Natural killer cell (primary cell): ENCODE results near the gene TPBGL. TPM values are rescaled to one million over a fixed set of nuclear protein-coding genes. Genes with fewer than 3 reads are reported as not detected.

ENCODE experiments used
- ATAC-seq, 3 donors: fragments of 150-1000 bp in 2 of 3; fragments of 200-7000 bp in 1 of 3; cut with Tn5 transposase; 1 replicate in 1 of 3; 2 replicates in 2 of 3; pipeline ENCODE4 v1.10.0; 2021; ENCODE audit warnings: mild to moderate bottlenecking in 2 of 3, moderate library complexity in 2 of 3
- DNase-seq, 2 donors: peaks; one replicate each; pipeline versions ENCODE4 v3.0.0 to v3.0.0-alpha.2; 2013 to 2021; ENCODE audit warnings: mixed read lengths in 1 of 2
- H3K27ac ChIP-seq: one replicate; pipeline ENCODE4 v1.5.1; 2013; ENCODE audit warnings: mild to moderate bottlenecking, low read length
- H3K27me3 ChIP-seq: one replicate; pipeline ENCODE4 v1.6.1; 2013; ENCODE audit warnings: low read length; ENCODE audit not compliant: control insufficient read depth, insufficient read depth
- H3K36me3 ChIP-seq: one replicate; pipeline ENCODE4 v1.6.1; 2013; ENCODE audit warnings: low read length; ENCODE audit not compliant: control insufficient read depth, insufficient read depth
- H3K4me1 ChIP-seq: one replicate; pipeline ENCODE4 v1.6.1; 2013; ENCODE audit warnings: low read length; ENCODE audit not compliant: control insufficient read depth, insufficient read depth
- H3K4me3 ChIP-seq: one replicate; pipeline ENCODE4 v1.5.1; 2013; ENCODE audit warnings: low read length
- H3K9me3 ChIP-seq: one replicate; pipeline ENCODE4 v1.6.1; 2013; ENCODE audit warnings: low read length; ENCODE audit not compliant: control insufficient read depth, insufficient read depth
- H3K27ac Mint-ChIP-seq, 2 donors: one replicate each; pipeline ENCODE4 v1.8.0; 2022; ENCODE audit warnings: mild to moderate bottlenecking in 2 of 2, mixed read lengths in 2 of 2, moderate library complexity in 1 of 2
- H3K27me3 Mint-ChIP-seq, 2 donors: one replicate each; pipeline ENCODE4 v1.8.0; 2022; ENCODE audit warnings: low read depth in 2 of 2, mixed read lengths in 2 of 2
- H3K36me3 Mint-ChIP-seq: one replicate; pipeline ENCODE4 v1.8.0; 2022; ENCODE audit warnings: mixed read lengths
- H3K4me1 Mint-ChIP-seq, 2 donors: one replicate each; pipeline ENCODE4 v1.8.0; 2022; ENCODE audit warnings: mixed read lengths in 2 of 2
- H3K4me3 Mint-ChIP-seq: one replicate; pipeline ENCODE4 v1.8.0; 2022; ENCODE audit warnings: mild to moderate bottlenecking, moderate library complexity, mixed read lengths
- H3K9me3 Mint-ChIP-seq, 2 donors: one replicate each; pipeline ENCODE4 v1.8.0; 2022; ENCODE audit warnings: mixed read lengths in 2 of 2
- CTCF ChIP-seq: fragments of 200-600 bp; IDR thresholded peaks from one replicate; pipeline ENCODE4 v1.8.0; 2022; ENCODE audit warnings: antibody characterized with exemption
- WGBS: methylation state at CpG from one replicate; pipeline ENCODE4 v1.1.7; 2013; ENCODE audit warnings: missing lambda C conversion rate; ENCODE audit not compliant: insufficient coverage; 5-methylcytosine and 5-hydroxymethylcytosine counted together
- intact Hi-C: fragments of 100-400 bp; cut with micrococcal nuclease; formaldehyde crosslinking; loops from one replicate; pipeline ENCODE4 v1.14.2; 2022
- total RNA-seq, 4 donors: library from RNA; stranded (reverse); fragments of 120-200 nt in 1 of 4; gene quantifications; one replicate each; pipeline versions ENCODE4 v1.2.3 to v1.2.4, GENCODE V29; 2013 to 2022

TPBGL gene
- total RNA-seq, 3 donors from 2014 or later (not counting 1 experiment from before 2014, with no cell fraction given), result 0.34 to 0.75 (median 0.45) TPM

DNA sequence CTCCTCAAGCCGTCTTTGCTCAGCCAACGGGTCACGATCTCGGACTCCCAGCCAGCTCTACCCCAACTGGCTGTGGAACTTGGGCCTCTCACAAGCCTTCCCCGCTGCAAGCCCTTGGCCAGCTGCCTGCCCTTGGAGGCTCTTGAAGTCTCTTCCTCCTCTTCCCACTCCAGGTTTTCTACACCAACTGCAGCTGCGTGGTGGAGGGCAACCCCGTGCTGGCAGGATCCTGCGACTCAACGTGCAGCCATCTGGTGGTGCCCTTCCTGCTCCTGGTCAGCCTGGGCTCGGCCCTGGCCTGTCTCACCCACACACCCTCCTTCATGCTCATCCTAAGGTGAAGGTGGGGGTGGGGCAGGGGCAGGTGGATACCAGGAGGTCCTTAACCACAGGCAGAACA, 40.5 kb upstream of the TPBGL start:
- ATAC-seq, result no peak
- H3K36me3 ChIP-seq, result no peaks in the 10 kb centered on the region
- H3K27ac ChIP-seq, result no peak overlapping the region
- no peaks in the 10 kb centered on the region for H3K9me3 ChIP-seq
- no peak overlapping the region for H3K27ac Mint-ChIP-seq
- intact Hi-C loops, result no loop called here
- no peaks in the 10 kb centered on the region for H3K9me3 Mint-ChIP-seq
- TF ChIP-seq CTCF, result no peak
- no peak overlapping the region for H3K4me3 Mint-ChIP-seq
- 87% methylated on average over 9 of the region's 10 CpGs for WGBS
- no peak for DNase-seq
- H3K27me3 Mint-ChIP-seq, result peaks cover 3 to 6% of the 10 kb centered on the region in 2 donors
- H3K36me3 Mint-ChIP-seq, result no peaks in the 10 kb centered on the region
- no peaks in the 10 kb centered on the region for H3K4me1 ChIP-seq
- H3K4me1 Mint-ChIP-seq, result no peaks in the 10 kb centered on the region
- H3K4me3 ChIP-seq, result no peak overlapping the region
- no peaks in the 10 kb centered on the region for H3K27me3 ChIP-seq

- Histone ChIP-seq H3K4me1 (no peaks in the 10 kb centered on the region), H3K4me3 (no peak overlapping the region), H3K9me3 (no peaks in the 10 kb centered on the region), H3K27me3 (no peaks in the 10 kb centered on the region), H3K36me3 (no peaks in the 10 kb centered on the region), H3K27ac (no peak overlapping the region)
- DNase-seq (no peak), ATAC-seq (no peak)
- no peak for TF ChIP-seq CTCF
- Mint-ChIP-seq H3K27ac (no peak overlapping the region), H3K36me3 (no peaks in the 10 kb centered on the region), H3K9me3 (no peaks in the 10 kb centered on the region), H3K4me1 (no peaks in the 10 kb centered on the region), H3K27me3 (peaks cover 3 to 6% of the 10 kb centered on the region in 2 donors), H3K4me3 (no peak overlapping the region)
- 85% methylated on average over 2 of the region's 2 CpGs for WGBS
- intact Hi-C loops, result no loop called here
Measured at GRCh38 chr11:75200531-75200930, 40.0 kb upstream of the TPBGL start.

GRCh38 chr11:75201771-75202170, 38.8 kb upstream of the TPBGL start:
- no peaks in the 10 kb centered on the region for H3K9me3 Mint-ChIP-seq
- no peak for TF ChIP-seq CTCF
- no peaks in the 10 kb centered on the region for H3K36me3 Mint-ChIP-seq
- 82% methylated on average over 2 of the region's 3 CpGs for WGBS
- H3K9me3 ChIP-seq, result no peaks in the 10 kb centered on the region
- peaks cover 0 to 6% of the 10 kb centered on the region in 2 donors for H3K27me3 Mint-ChIP-seq
- H3K4me3 ChIP-seq, result no peak overlapping the region
- intact Hi-C loops, result no loop called here
- no peaks in the 10 kb centered on the region for H3K4me1 Mint-ChIP-seq
- H3K4me3 Mint-ChIP-seq, result no peak overlapping the region
- no peak for DNase-seq
- no peaks in the 10 kb centered on the region for H3K4me1 ChIP-seq
- no peak overlapping the region for H3K27ac Mint-ChIP-seq
- no peaks in the 10 kb centered on the region for H3K27me3 ChIP-seq
- H3K36me3 ChIP-seq, result no peaks in the 10 kb centered on the region
- no peak overlapping the region for H3K27ac ChIP-seq
- no peak for ATAC-seq

DNA sequence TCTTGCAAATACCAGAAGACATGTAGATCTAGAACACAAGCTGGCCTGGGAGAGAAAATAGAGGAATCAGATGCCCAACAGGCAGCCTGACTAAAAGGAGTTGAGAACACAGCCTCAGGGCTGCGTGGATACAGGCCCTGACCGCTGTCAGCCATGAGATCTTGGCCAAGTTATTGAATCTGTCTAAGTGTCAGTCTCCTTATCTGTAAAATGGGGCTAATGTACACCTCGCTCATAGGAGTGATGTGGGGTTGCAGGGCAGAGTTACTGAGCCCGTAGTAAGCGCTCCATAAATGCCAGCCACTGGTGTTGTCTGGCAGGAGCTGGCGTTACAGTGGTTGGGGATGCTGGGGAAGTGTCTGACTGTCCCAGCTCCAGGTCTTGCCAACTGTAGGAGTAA, 38.4 kb upstream of the TPBGL start:
- H3K36me3 ChIP-seq, result no peaks in the 10 kb centered on the region
- no peak for ATAC-seq
- no peaks in the 10 kb centered on the region for H3K9me3 Mint-ChIP-seq
- H3K27ac Mint-ChIP-seq, result no peak overlapping the region
- H3K27me3 ChIP-seq, result no peaks in the 10 kb centered on the region
- no peaks in the 10 kb centered on the region for H3K9me3 ChIP-seq
- H3K4me1 Mint-ChIP-seq, result no peaks in the 10 kb centered on the region
- peaks cover 0 to 6% of the 10 kb centered on the region in 2 donors for H3K27me3 Mint-ChIP-seq
- H3K27ac ChIP-seq, result no peak overlapping the region
- DNase-seq, result no peak
- no peaks in the 10 kb centered on the region for H3K36me3 Mint-ChIP-seq
- 82% methylated on average over 6 of the region's 6 CpGs for WGBS
- no peak for TF ChIP-seq CTCF
- no peak overlapping the region for H3K4me3 ChIP-seq
- intact Hi-C loops, result no loop called here
- H3K4me3 Mint-ChIP-seq, result no peak overlapping the region
- H3K4me1 ChIP-seq, result no peaks in the 10 kb centered on the region
